Natural killer cell (primary cell): ENCODE data around the gene AIDA. TPM values are rescaled to one million over a fixed set of nuclear protein-coding genes. Genes with fewer than 3 reads are reported as not detected.

ENCODE experiments used
- ATAC-seq, 3 donors: fragments of 150-1000 bp in 2 of 3; fragments of 200-7000 bp in 1 of 3; cut with Tn5 transposase; 1 replicate in 1 of 3; 2 replicates in 2 of 3; pipeline ENCODE4 v1.10.0; 2021; ENCODE audit warnings: mild to moderate bottlenecking in 2 of 3, moderate library complexity in 2 of 3
- DNase-seq, 2 donors: peaks; one replicate each; pipeline versions ENCODE4 v3.0.0 to v3.0.0-alpha.2; 2013 to 2021; ENCODE audit warnings: mixed read lengths in 1 of 2
- H3K27ac ChIP-seq: one replicate; pipeline ENCODE4 v1.5.1; 2013; ENCODE audit warnings: mild to moderate bottlenecking, low read length
- H3K27me3 ChIP-seq: one replicate; pipeline ENCODE4 v1.6.1; 2013; ENCODE audit warnings: low read length; ENCODE audit not compliant: control insufficient read depth, insufficient read depth
- H3K36me3 ChIP-seq: one replicate; pipeline ENCODE4 v1.6.1; 2013; ENCODE audit warnings: low read length; ENCODE audit not compliant: control insufficient read depth, insufficient read depth
- H3K4me1 ChIP-seq: one replicate; pipeline ENCODE4 v1.6.1; 2013; ENCODE audit warnings: low read length; ENCODE audit not compliant: control insufficient read depth, insufficient read depth
- H3K4me3 ChIP-seq: one replicate; pipeline ENCODE4 v1.5.1; 2013; ENCODE audit warnings: low read length
- H3K9me3 ChIP-seq: one replicate; pipeline ENCODE4 v1.6.1; 2013; ENCODE audit warnings: low read length; ENCODE audit not compliant: control insufficient read depth, insufficient read depth
- H3K27ac Mint-ChIP-seq, 2 donors: one replicate each; pipeline ENCODE4 v1.8.0; 2022; ENCODE audit warnings: mild to moderate bottlenecking in 2 of 2, mixed read lengths in 2 of 2, moderate library complexity in 1 of 2
- H3K27me3 Mint-ChIP-seq, 2 donors: one replicate each; pipeline ENCODE4 v1.8.0; 2022; ENCODE audit warnings: low read depth in 2 of 2, mixed read lengths in 2 of 2
- H3K36me3 Mint-ChIP-seq: one replicate; pipeline ENCODE4 v1.8.0; 2022; ENCODE audit warnings: mixed read lengths
- H3K4me1 Mint-ChIP-seq, 2 donors: one replicate each; pipeline ENCODE4 v1.8.0; 2022; ENCODE audit warnings: mixed read lengths in 2 of 2
- H3K4me3 Mint-ChIP-seq: one replicate; pipeline ENCODE4 v1.8.0; 2022; ENCODE audit warnings: mild to moderate bottlenecking, moderate library complexity, mixed read lengths
- H3K9me3 Mint-ChIP-seq, 2 donors: one replicate each; pipeline ENCODE4 v1.8.0; 2022; ENCODE audit warnings: mixed read lengths in 2 of 2
- WGBS: methylation state at CpG from one replicate; pipeline ENCODE4 v1.1.7; 2013; ENCODE audit warnings: missing lambda C conversion rate; ENCODE audit not compliant: insufficient coverage; 5-methylcytosine and 5-hydroxymethylcytosine counted together
- intact Hi-C: fragments of 100-400 bp; cut with micrococcal nuclease; formaldehyde crosslinking; loops from one replicate; pipeline ENCODE4 v1.14.2; 2022
- total RNA-seq, 4 donors: library from RNA; stranded (reverse); fragments of 120-200 nt in 1 of 4; gene quantifications; one replicate each; pipeline versions ENCODE4 v1.2.3 to v1.2.4, GENCODE V29; 2013 to 2022
- TF ChIP-seq, protein P1 (sequence below): fragments of 200-600 bp; IDR thresholded peaks from one replicate; pipeline ENCODE4 v1.8.0; 2022; ENCODE audit warnings: antibody characterized with exemption

The AIDA gene
- total RNA-seq, 3 donors from 2014 or later (not counting 1 experiment from before 2014, with no cell fraction given) = 29.7 to 37.2 (median 33.7) TPM

DNA sequence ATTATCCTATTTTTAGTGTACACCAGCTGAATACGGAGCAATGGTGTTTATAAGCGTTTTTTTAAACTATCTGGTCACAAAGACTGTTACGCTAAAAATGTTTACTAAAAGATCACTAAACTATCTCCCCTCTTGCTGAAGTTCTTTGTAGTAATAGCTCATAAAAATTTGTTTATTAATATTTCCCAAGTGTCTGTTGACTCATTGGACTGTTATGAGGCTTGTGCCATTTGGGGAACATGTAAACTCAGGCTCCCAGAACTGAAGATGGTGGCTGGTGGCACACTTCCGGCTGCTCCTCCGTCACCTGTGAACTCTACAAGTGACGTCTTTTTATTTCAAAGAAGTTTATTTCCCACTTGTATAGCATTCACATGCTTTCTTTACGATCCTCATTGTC lies 46.3 kb downstream of the AIDA start:
- ATAC-seq (no peak), DNase-seq (no peak)
- peaks cover 44% of the 10 kb centered on the region for H3K36me3 Mint-ChIP-seq
- no peaks in the 10 kb centered on the region for H3K9me3 Mint-ChIP-seq
- H3K27me3 Mint-ChIP-seq = no peaks in the 10 kb centered on the region
- TF ChIP-seq, protein P1, sequence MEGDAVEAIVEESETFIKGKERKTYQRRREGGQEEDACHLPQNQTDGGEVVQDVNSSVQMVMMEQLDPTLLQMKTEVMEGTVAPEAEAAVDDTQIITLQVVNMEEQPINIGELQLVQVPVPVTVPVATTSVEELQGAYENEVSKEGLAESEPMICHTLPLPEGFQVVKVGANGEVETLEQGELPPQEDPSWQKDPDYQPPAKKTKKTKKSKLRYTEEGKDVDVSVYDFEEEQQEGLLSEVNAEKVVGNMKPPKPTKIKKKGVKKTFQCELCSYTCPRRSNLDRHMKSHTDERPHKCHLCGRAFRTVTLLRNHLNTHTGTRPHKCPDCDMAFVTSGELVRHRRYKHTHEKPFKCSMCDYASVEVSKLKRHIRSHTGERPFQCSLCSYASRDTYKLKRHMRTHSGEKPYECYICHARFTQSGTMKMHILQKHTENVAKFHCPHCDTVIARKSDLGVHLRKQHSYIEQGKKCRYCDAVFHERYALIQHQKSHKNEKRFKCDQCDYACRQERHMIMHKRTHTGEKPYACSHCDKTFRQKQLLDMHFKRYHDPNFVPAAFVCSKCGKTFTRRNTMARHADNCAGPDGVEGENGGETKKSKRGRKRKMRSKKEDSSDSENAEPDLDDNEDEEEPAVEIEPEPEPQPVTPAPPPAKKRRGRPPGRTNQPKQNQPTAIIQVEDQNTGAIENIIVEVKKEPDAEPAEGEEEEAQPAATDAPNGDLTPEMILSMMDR = no peak
- Histone ChIP-seq H3K4me1 (no peaks in the 10 kb centered on the region), H3K36me3 (peaks cover 81% of the 10 kb centered on the region), H3K27ac (no peak overlapping the region), H3K27me3 (no peaks in the 10 kb centered on the region), H3K9me3 (no peaks in the 10 kb centered on the region), H3K4me3 (no peak overlapping the region)
- H3K27ac Mint-ChIP-seq = peak overlapping the region in 1 of 2 donors; percentile 38
- no peak overlapping the region for H3K4me3 Mint-ChIP-seq
- WGBS = 98% methylated on average over 6 of the region's 7 CpGs
- no peaks in the 10 kb centered on the region for H3K4me1 Mint-ChIP-seq
- intact Hi-C loops = no loop called here

DNA sequence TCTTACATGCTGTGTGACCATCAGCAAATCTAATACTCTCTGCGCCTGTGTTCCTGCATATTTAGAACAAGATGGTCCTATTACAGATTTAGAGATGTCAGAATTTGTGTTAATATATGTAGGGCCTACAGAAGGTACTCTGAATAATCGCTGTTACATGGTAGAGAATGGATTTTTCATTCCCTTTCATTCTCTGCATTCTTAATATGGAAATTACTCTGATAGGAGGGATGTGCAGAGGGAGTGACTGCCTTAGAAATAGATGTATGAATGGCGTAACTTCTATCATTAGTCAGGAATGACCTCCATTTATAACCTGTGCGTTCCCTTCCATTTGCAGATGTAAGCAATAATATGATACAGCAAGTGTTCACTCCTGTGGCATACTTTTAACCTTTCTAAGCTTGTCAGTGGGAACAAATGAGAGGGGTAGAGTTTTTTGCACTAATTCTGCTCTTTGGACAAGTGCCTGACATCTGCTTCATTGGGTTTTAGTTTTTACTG lies 48.8 kb downstream of the AIDA start:
- Histone ChIP-seq H3K27me3 (no peaks in the 10 kb centered on the region), H3K36me3 (peaks cover 95% of the 10 kb centered on the region), H3K4me3 (no peak overlapping the region), H3K9me3 (no peaks in the 10 kb centered on the region), H3K4me1 (no peaks in the 10 kb centered on the region), H3K27ac (no peak overlapping the region)
- H3K4me3 Mint-ChIP-seq = no peak overlapping the region
- DNase-seq (no peak), ATAC-seq (no peak)
- TF ChIP-seq, protein P1 = no peak
- intact Hi-C loops = no loop called here
- no peaks in the 10 kb centered on the region for H3K27me3 Mint-ChIP-seq
- H3K9me3 Mint-ChIP-seq = no peaks in the 10 kb centered on the region
- H3K36me3 Mint-ChIP-seq = peaks cover 64% of the 10 kb centered on the region
- peak overlapping the region in 1 of 2 donors; percentile 46 for H3K27ac Mint-ChIP-seq
- 93% methylated on average over 3 of the region's 4 CpGs for WGBS
- peaks cover under 1 to 1% of the 10 kb centered on the region in 2 donors for H3K4me1 Mint-ChIP-seq

DNA sequence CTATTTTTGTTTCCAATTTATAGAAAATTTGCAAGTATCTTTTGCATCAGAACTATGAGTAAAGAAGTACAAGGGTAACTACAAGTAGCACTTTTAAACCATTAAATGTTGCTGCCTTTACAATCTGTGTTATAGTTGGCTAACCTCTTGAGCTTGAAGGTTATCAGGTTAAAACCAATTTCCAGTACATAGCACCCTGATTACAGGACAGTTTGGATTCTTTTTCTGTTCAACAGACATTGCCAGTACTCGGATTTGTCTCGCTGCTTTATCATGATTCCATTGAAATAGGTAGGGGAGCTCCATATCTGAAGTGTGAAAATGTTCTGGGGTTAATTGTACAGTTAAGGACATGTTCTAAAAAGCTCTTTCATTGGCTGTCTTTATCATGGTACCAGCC lies 54.4 kb downstream of the AIDA start:
- intact Hi-C loops = no loop called here

More for the DNA sequence above, 54.4 kb downstream of the AIDA start:
- Mint-ChIP-seq H3K36me3 (peaks cover 73% of the 10 kb centered on the region), H3K4me3 (no peak overlapping the region), H3K9me3 (no peaks in the 10 kb centered on the region), H3K27ac (peak overlapping the region; percentile 91 to 96), H3K4me1 (peaks cover 31 to 39% of the 10 kb centered on the region in 2 donors), H3K27me3 (no peaks in the 10 kb centered on the region)
- H3K9me3 ChIP-seq = no peaks in the 10 kb centered on the region
- no peaks in the 10 kb centered on the region for H3K27me3 ChIP-seq
- H3K4me1 ChIP-seq = peaks cover 2% of the 10 kb centered on the region
- TF ChIP-seq, protein P1 = no peak
- no peak overlapping the region for H3K4me3 ChIP-seq
- DNase-seq (no peak), ATAC-seq (no peak)
- peaks cover 87% of the 10 kb centered on the region for H3K36me3 ChIP-seq
- WGBS = 100% methylated on average over 2 of the region's 2 CpGs
- H3K27ac ChIP-seq = no peak overlapping the region
